PC-9 (cell line): ENCODE results near the gene F2RL3. TPM values are rescaled to one million over a fixed set of nuclear protein-coding genes. Genes with fewer than 3 reads are reported as not detected.
"Not testable (repeated sequence)": the region's sequence is repeated elsewhere in the genome, so short reads cannot be mapped to it uniquely, and the experiment has no call there.

Experiments
- BruUV-seq: library from RNA; stranded (reverse); fragments of 400-500 nt; replicated peaks from 2 replicates; lab custom pipeline; 2021; lab: Mats Ljungman, UMichigan
- CTCF ChIA-PET: fragments of 300-600 bp; sonication (Branson Sonifier 250); formaldehyde crosslinking; loops from one replicate; lab custom pipeline; 2022; ENCODE audit warnings: antibody characterized with exemption; lab: Charles Lee
- POLR2A ChIA-PET: fragments of 300-600 bp; sonication (Branson Sonifier 250); formaldehyde crosslinking; loops from one replicate; lab custom pipeline; 2022; ENCODE audit warnings: antibody characterized with exemption; ENCODE audit not compliant: unreplicated experiment; lab: Charles Lee
- DNase-seq, 2 experiments: peaks; one replicate each; pipeline versions ENCODE4 v3.0.0 to v3.0.0-alpha.2; 2015 to 2022; ENCODE audit warnings: mixed read lengths in 1 of 2
- H2AFZ ChIP-seq: fragments of 200-600 bp; sonication (generic); 2 replicates; pipeline ENCODE4 v1.8.1; 2017; ENCODE audit warnings: antibody characterized with exemption
- H3F3A ChIP-seq: fragments of 200-600 bp; sonication (generic); 2 replicates; pipeline ENCODE4 v1.8.1; 2017; ENCODE audit warnings: antibody characterized with exemption, mild to moderate bottlenecking, low read depth; ENCODE audit not compliant: insufficient read depth
- H3K27ac ChIP-seq: fragments of 200-600 bp; sonication (generic); 2 replicates; pipeline ENCODE4 v1.6.1; 2016; ENCODE audit warnings: mixed run types
- H3K27me3 ChIP-seq: fragments of 200-600 bp; sonication (generic); 2 replicates; pipeline ENCODE4 v1.6.1; 2016; ENCODE audit warnings: low read depth, mixed run types; ENCODE audit not compliant: insufficient read depth
- H3K36me3 ChIP-seq: fragments of 200-600 bp; sonication (generic); 2 replicates; pipeline ENCODE4 v1.6.1; 2016; ENCODE audit warnings: low read depth, mixed run types
- H3K4me1 ChIP-seq: fragments of 200-600 bp; sonication (generic); replicated peaks from 2 replicates; pipeline ENCODE4 v1.6.1; 2016; ENCODE audit warnings: mixed run types; ENCODE audit not compliant: insufficient read depth
- H3K4me2 ChIP-seq: fragments of 200-600 bp; sonication (generic); 2 replicates; pipeline ENCODE4 v1.6.1; 2017; ENCODE audit warnings: mixed run types
- H3K4me3 ChIP-seq: fragments of 200-600 bp; sonication (generic); 2 replicates; pipeline ENCODE4 v1.6.1; 2016; ENCODE audit warnings: mixed run types
- H3K79me2 ChIP-seq: fragments of 200-600 bp; sonication (generic); 2 replicates; pipeline ENCODE4 v1.6.1; 2017; ENCODE audit warnings: low read depth, mixed run types
- H3K9me2 ChIP-seq: fragments of 200-600 bp; sonication (generic); 2 replicates; pipeline ENCODE4 v1.8.1; 2017; ENCODE audit warnings: mild to moderate bottlenecking; ENCODE audit not compliant: insufficient read depth
- H3K9me3 ChIP-seq: fragments of 200-600 bp; sonication (generic); 2 replicates; pipeline ENCODE4 v1.8.1; 2016; ENCODE audit warnings: low read depth; ENCODE audit not compliant: insufficient read depth
- H4K20me1 ChIP-seq: fragments of 200-600 bp; sonication (generic); 2 replicates; pipeline ENCODE4 v1.8.1; 2017; ENCODE audit not compliant: insufficient read depth
- CTCF ChIP-seq: fragments of 200-600 bp; sonication (generic); conservative IDR thresholded peaks from 2 replicates; pipeline ENCODE4 v1.6.1; 2017; ENCODE audit warnings: mixed run types, antibody characterized with exemption, mild to moderate bottlenecking, moderate library complexity
- EZH2 ChIP-seq: fragments of 200-600 bp; sonication (generic); IDR thresholded peaks from 2 replicates; pipeline ENCODE4 v1.8.0; 2017; ENCODE audit warnings: antibody characterized with exemption, low read depth
- intact Hi-C: fragments of 100-400 bp; cut with micrococcal nuclease; formaldehyde crosslinking; loops from one replicate; pipeline ENCODE4 v1.10.0; 2022; ENCODE audit not compliant: unreplicated experiment
- total RNA-seq: library from RNA; stranded (reverse); gene quantifications from 2 replicates; pipeline ENCODE4 v1.2.3, GENCODE V29; 2021

F2RL3 gene
- total RNA-seq, 1 experiment from 2014 or later: not detected

GRCh38 chr19:16934489-16934888, 45.7 kb downstream of the F2RL3 start:
- intact Hi-C loops: no loop called here
- Histone ChIP-seq H3K36me3 (peaks cover 18% of the 10 kb centered on the region), H3K27ac (no peak overlapping the region), H3K9me3 (peaks cover 22% of the 10 kb centered on the region), H3K4me3 (no peak overlapping the region), H4K20me1 (no peaks in the 10 kb centered on the region), H3K4me2 (no peak overlapping the region), H3K79me2 (no peaks in the 10 kb centered on the region), H3F3A (no peaks in the 10 kb centered on the region), H3K27me3 (no peaks in the 10 kb centered on the region), H2AFZ (no peak overlapping the region), H3K9me2 (no peaks in the 10 kb centered on the region), H3K4me1 (no peaks in the 10 kb centered on the region)
- ChIA-PET POLR2A (no interaction called here), CTCF (no interaction called here)
- TF ChIP-seq EZH2 (no peak), CTCF (no peak)
- BruUV-seq: no TSS peak
- no peak for DNase-seq

GRCh38 chr19:16936901-16937300, 48.1 kb downstream of the F2RL3 start:
- TF ChIP-seq EZH2 (no peak), CTCF (no peak)
- Histone ChIP-seq H3K36me3 (peaks cover 18% of the 10 kb centered on the region), H2AFZ (no peak overlapping the region), H3K27me3 (no peaks in the 10 kb centered on the region), H3K9me2 (no peaks in the 10 kb centered on the region), H3K27ac (no peak overlapping the region), H3K4me2 (no peak overlapping the region), H3K79me2 (no peaks in the 10 kb centered on the region), H4K20me1 (no peaks in the 10 kb centered on the region), H3K9me3 (peaks cover 22% of the 10 kb centered on the region), H3K4me3 (no peak overlapping the region), H3K4me1 (no peaks in the 10 kb centered on the region), H3F3A (no peaks in the 10 kb centered on the region)
- CTCF ChIA-PET: interaction anchor here (0.7 kb wide), 1 partner anchor 142 kb away, joined by 20 read pairs; no protein-coding TSS in a partner anchor
- DNase-seq: no peak
- intact Hi-C loops: no loop called here
- no TSS peak for BruUV-seq
- POLR2A ChIA-PET: no interaction called here

DNA sequence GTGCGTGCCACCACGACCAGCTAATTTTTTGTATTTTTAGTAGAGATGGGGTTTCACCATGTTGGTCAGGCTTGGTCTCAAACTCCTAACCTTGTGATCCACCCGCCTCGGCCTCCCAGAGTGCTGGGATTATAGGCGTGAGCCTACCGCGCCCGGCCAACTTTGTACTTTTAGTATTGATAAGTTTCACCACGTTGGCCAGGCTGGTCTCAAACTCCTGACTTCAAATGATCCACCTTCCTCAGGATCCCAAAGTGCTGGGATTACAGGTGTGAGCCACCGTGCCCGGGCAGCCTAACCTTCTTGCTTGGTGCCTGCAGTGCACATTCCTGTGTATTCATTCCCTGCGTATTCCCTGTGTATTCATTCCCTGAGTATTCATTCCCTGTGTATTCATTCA, 49.0 kb downstream of the F2RL3 start:
- H3F3A ChIP-seq, H4K20me1 ChIP-seq, H3K4me1 ChIP-seq, DNase-seq, H3K4me3 ChIP-seq, H3K27me3 ChIP-seq, H3K4me2 ChIP-seq, CTCF ChIA-PET, H2AFZ ChIP-seq, H3K9me2 ChIP-seq, H3K27ac ChIP-seq, intact Hi-C loops, H3K79me2 ChIP-seq, BruUV-seq: not testable (repeated sequence)
- POLR2A ChIA-PET: interaction anchor here (0.6 kb wide), 1 partner anchor 29 kb away, joined by 4 read pairs; no protein-coding TSS in a partner anchor
- peaks cover 18% of the 10 kb centered on the region for H3K36me3 ChIP-seq
- peaks cover 22% of the 10 kb centered on the region for H3K9me3 ChIP-seq

- H3K27ac ChIP-seq: no peak overlapping the region
- TF ChIP-seq EZH2 (no peak), CTCF (no peak)
- no peaks in the 10 kb centered on the region for H3K9me2 ChIP-seq
- intact Hi-C loops: no loop called here
- no peaks in the 10 kb centered on the region for H3K4me1 ChIP-seq
- CTCF ChIA-PET: no interaction called here
- H3K27me3 ChIP-seq: no peaks in the 10 kb centered on the region
- POLR2A ChIA-PET: interaction anchor here (0.6 kb wide), 2 partner anchors 30 to 84 kb away, joined by 4 read pairs; no protein-coding TSS in a partner anchor
- peaks cover 18% of the 10 kb centered on the region for H3K36me3 ChIP-seq
- peak in 1 of 2 experiments; percentile 3 for DNase-seq
- H3K4me2 ChIP-seq: no peak overlapping the region
- H3F3A ChIP-seq: no peaks in the 10 kb centered on the region
- H3K79me2 ChIP-seq: no peaks in the 10 kb centered on the region
- no TSS peak for BruUV-seq
- no peak overlapping the region for H3K4me3 ChIP-seq
- H2AFZ ChIP-seq: no peak overlapping the region
- H3K9me3 ChIP-seq: peaks cover 22% of the 10 kb centered on the region
- H4K20me1 ChIP-seq: no peaks in the 10 kb centered on the region
Observed at GRCh38 chr19:16938211-16938610, 49.4 kb downstream of the F2RL3 start.

DNA sequence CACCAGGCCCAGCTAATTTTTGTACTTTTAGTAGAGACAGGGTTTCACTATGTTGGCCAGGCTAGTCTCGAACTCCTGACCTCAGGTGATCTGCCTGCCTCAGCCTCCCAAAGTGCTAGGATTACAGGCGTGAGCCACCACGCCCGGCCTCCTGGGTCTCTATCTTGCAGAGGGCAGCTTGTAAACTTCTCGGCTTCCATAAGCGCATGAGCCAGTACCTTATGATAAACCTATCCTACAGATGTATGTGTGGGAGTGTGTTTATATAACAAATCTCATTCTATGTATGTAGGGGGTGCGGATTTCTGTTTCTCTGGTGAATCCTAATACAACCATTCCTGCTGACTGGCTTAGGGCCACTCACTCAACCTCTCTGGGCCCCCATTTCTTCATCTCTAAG, 51.3 kb downstream of the F2RL3 start:
- CTCF ChIA-PET, H3K4me3 ChIP-seq: not testable (repeated sequence)

More for the DNA sequence above, 51.3 kb downstream of the F2RL3 start:
- H3K9me3 ChIP-seq, POLR2A ChIA-PET, DNase-seq, H3K79me2 ChIP-seq, H3K4me1 ChIP-seq, H2AFZ ChIP-seq, intact Hi-C loops, H3K36me3 ChIP-seq, BruUV-seq, H4K20me1 ChIP-seq, H3K27me3 ChIP-seq, H3F3A ChIP-seq, H3K4me2 ChIP-seq, H3K9me2 ChIP-seq, H3K27ac ChIP-seq: not testable (repeated sequence)
